ENCODE data around the gene CDC20.

DNA sequence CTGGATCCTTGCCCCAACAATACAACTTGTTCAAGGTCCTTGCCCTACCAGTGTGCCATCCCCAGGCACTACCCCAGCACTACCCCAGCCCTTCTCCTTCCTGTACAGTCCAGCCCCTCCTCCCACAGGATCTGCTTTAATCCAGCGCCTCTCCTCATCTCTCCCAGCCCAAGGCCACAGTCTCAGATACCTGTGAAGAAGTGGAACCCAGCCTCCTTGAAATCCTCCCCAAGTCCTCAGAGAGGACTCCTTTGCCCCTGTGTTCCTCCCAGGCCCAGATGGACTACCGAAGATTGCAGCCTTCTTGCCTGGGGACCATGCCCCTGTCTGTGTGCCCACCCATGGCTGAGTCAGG lies 6.5 kb upstream of the CDC20 start:
- TF ChIP-seq, protein P1, sequence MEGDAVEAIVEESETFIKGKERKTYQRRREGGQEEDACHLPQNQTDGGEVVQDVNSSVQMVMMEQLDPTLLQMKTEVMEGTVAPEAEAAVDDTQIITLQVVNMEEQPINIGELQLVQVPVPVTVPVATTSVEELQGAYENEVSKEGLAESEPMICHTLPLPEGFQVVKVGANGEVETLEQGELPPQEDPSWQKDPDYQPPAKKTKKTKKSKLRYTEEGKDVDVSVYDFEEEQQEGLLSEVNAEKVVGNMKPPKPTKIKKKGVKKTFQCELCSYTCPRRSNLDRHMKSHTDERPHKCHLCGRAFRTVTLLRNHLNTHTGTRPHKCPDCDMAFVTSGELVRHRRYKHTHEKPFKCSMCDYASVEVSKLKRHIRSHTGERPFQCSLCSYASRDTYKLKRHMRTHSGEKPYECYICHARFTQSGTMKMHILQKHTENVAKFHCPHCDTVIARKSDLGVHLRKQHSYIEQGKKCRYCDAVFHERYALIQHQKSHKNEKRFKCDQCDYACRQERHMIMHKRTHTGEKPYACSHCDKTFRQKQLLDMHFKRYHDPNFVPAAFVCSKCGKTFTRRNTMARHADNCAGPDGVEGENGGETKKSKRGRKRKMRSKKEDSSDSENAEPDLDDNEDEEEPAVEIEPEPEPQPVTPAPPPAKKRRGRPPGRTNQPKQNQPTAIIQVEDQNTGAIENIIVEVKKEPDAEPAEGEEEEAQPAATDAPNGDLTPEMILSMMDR (conservative IDR thresholded peaks at IDR 0.05 in 1 of 2, IDR thresholded peaks at IDR 0.05 in 1 of 2; ENCODE audit: low read depth in 1 of 2, low read length in 2 of 2): no peak
- TF ChIP-seq EZH2 (IDR thresholded peaks at IDR 0.05; ENCODE audit: low read length, missing control alignments): no peak

Data from fibroblast of lung (primary cell).